Left ventricle myocardium inferior (tissue), 1 donor: ENCODE data around the gene EHBP1L1. TPM values are rescaled to one million over a fixed set of nuclear protein-coding genes. Genes with fewer than 3 reads are reported as not detected.

Source experiments
- DNase-seq: peaks from one replicate; pipeline ENCODE4 v3.0.0-alpha.2; 2020
- H3K27ac ChIP-seq: fragments of 200-600 bp; replicated peaks from 2 replicates; pipeline ENCODE4 v1.8.0; 2021
- H3K27me3 ChIP-seq: fragments of 200-600 bp; 2 replicates; pipeline ENCODE4 v1.8.0; 2021; ENCODE audit warnings: low read depth
- H3K36me3 ChIP-seq: fragments of 200-600 bp; 2 replicates; pipeline ENCODE4 v1.8.0; 2021
- H3K4me1 ChIP-seq: fragments of 200-600 bp; 2 replicates; pipeline ENCODE4 v1.8.0; 2021
- H3K4me3 ChIP-seq: fragments of 200-600 bp; 2 replicates; pipeline ENCODE4 v1.8.0; 2021; ENCODE audit warnings: mild to moderate bottlenecking, moderate library complexity
- H3K9me3 ChIP-seq: fragments of 200-600 bp; replicated peaks from 2 replicates; pipeline ENCODE4 v1.8.0; 2021
- intact Hi-C: fragments of 100-400 bp; cut with micrococcal nuclease; formaldehyde crosslinking; loops from one replicate; pipeline ENCODE4 v1.11.0; 2022
- total RNA-seq: library from RNA; stranded (reverse); fragmentation: NEBNext Ultra II Directional; extraction: Animal tissue kit (Norgen Biotek cat#: 25700); gene quantifications from one replicate; pipeline ENCODE4 v1.2.1, GENCODE V29; 2021
- TF ChIP-seq, protein P1 (sequence below): fragments of 200-600 bp; IDR thresholded peaks from 2 replicates; pipeline ENCODE4 v1.8.0; 2021; ENCODE audit warnings: antibody characterized with exemption, mild to moderate bottlenecking, borderline replicate concordance
- donor health status: DM: no; HTN: yes; CAD: no; lungs with severe emphysema.

The EHBP1L1 gene
- total RNA-seq, 1 donor from 2014 or later, result 69.5 TPM

DNA sequence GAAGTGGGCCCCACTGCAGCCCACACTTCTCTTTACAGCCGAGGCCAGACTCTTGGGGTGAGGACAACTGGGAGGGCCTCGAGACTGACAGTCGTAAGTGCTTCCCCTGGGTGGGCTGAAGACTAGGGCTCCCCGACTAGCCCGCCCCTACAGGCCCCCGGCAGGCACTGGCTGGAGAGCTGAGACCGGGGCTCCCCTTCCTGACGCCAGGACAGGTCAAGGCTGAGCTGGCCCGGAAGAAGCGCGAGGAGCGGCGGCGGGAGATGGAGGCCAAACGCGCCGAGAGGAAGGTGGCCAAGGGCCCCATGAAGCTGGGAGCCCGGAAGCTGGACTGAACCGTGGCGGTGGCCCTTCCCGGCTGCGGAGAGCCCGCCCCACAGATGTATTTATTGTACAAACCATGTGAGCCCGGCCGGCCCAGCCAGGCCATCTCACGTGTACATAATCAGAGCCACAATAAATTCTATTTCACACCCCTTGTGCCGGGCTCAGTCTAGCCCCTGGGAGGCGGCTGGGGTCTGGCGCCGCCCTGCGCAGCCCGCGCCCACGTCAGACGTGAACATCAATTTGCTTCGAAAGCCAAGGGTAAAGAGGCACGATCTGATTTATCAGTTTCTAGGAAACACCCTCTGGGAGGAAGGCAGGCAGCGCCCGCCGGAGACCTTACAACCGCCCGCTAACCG is 37.5 kb upstream of the EHBP1L1 start:
- Histone ChIP-seq H3K4me3 (no peak overlapping the region), H3K36me3 (peaks cover 45% of the 10 kb centered on the region), H3K9me3 (no peaks in the 10 kb centered on the region), H3K27ac (no peak overlapping the region), H3K4me1 (peaks cover 29% of the 10 kb centered on the region), H3K27me3 (no peaks in the 10 kb centered on the region)
- no peak for DNase-seq
- intact Hi-C loops, result loop anchor here (10.0 kb wide), 1 partner anchor 56 kb away; the partner anchor contains the start of gene KCNK7
- TF ChIP-seq, protein P1, sequence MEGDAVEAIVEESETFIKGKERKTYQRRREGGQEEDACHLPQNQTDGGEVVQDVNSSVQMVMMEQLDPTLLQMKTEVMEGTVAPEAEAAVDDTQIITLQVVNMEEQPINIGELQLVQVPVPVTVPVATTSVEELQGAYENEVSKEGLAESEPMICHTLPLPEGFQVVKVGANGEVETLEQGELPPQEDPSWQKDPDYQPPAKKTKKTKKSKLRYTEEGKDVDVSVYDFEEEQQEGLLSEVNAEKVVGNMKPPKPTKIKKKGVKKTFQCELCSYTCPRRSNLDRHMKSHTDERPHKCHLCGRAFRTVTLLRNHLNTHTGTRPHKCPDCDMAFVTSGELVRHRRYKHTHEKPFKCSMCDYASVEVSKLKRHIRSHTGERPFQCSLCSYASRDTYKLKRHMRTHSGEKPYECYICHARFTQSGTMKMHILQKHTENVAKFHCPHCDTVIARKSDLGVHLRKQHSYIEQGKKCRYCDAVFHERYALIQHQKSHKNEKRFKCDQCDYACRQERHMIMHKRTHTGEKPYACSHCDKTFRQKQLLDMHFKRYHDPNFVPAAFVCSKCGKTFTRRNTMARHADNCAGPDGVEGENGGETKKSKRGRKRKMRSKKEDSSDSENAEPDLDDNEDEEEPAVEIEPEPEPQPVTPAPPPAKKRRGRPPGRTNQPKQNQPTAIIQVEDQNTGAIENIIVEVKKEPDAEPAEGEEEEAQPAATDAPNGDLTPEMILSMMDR, result no peak

DNA sequence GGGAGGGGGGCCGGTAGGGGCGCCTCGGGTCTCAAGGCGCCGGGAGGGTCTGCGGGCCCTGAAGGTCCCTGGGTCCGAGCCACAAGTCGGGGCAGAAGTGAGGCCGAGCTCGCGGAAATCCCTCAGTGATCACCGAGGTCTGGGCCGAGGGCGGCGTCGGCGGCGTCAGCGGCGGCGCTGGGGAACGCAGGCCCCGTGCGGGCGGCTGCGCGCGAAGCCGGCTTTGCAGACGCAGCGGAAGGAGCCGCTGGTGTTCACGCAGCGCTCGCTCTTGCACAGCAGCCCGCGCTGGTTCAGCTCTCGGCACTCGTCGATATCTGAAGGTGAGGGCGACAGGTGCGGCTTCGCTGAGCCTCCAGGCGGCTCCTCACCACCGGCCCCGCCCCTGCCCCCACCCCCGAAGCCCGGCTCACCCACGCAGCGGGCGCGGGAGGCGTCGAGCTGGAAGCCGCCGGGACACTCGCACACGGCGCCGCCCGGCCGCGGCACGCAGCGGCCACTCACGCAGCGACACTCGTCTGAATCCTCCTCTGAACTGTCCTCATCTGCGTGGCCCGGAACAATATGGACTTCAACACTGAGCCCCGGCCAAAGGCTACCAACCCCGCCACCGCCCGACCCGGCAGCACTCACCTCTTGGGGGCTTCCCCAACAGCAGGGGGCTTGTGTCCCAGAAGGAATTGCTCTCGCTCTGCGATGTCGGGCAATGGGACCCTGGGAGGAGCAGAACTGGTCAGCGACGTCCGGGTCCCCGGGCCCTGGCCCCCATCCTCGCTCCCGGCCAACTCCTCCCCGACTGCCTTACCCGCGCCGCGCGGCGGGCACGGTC is 36.7 kb upstream of the EHBP1L1 start:
- Histone ChIP-seq H3K4me3 (peak overlapping the region; percentile 65), H3K36me3 (peaks cover 38% of the 10 kb centered on the region)
- DNase-seq, result no peak

DNA sequence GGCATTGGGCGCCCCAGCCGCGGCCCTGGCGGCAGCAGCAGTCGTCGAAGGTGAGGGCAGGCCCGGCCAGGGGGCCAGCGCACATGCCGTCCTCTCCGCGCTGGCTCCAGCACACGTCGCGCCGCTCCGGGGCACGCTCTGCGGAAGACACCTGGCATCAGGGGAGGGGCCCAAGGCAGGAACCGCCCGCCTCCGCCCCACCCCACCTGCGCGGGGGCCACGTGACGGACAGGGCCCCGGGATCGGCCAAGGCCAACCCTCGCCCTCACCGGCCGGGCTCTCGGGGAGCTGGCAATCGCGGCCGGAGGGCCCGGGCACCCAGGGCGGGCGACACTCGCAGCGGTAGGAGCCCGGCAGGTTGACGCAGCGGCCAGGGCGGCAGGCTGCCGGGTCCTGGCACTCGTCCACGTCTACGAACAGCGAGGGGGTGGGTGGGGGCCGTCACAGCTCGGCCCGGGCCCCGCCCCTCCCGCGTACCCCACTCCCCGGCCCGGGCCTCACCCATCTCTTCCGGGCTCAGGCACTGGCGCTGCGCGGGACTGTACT is 36.0 kb upstream of the EHBP1L1 start:
- intact Hi-C loops, result loop anchor here (10.0 kb wide), 1 partner anchor 55 kb away; the partner anchor contains the start of gene KCNK7
- Histone ChIP-seq H3K27ac (peak overlapping the region; percentile 94), H3K36me3 (peaks cover 36% of the 10 kb centered on the region), H3K4me1 (peaks cover 29% of the 10 kb centered on the region), H3K4me3 (peak overlapping the region; percentile 65), H3K27me3 (no peaks in the 10 kb centered on the region), H3K9me3 (no peaks in the 10 kb centered on the region)
- DNase-seq, result no peak
- TF ChIP-seq, protein P1, result no peak

More for the DNA sequence above, 36.7 kb upstream of the EHBP1L1 start:
- intact Hi-C loops, result loop anchor here (10.0 kb wide), 1 partner anchor 56 kb away; the partner anchor contains the start of gene KCNK7
- Histone ChIP-seq H3K27ac (peak overlapping the region; percentile 94), H3K4me1 (peaks cover 29% of the 10 kb centered on the region), H3K9me3 (no peaks in the 10 kb centered on the region), H3K27me3 (no peaks in the 10 kb centered on the region)
- TF ChIP-seq, protein P1, result no peak

DNA sequence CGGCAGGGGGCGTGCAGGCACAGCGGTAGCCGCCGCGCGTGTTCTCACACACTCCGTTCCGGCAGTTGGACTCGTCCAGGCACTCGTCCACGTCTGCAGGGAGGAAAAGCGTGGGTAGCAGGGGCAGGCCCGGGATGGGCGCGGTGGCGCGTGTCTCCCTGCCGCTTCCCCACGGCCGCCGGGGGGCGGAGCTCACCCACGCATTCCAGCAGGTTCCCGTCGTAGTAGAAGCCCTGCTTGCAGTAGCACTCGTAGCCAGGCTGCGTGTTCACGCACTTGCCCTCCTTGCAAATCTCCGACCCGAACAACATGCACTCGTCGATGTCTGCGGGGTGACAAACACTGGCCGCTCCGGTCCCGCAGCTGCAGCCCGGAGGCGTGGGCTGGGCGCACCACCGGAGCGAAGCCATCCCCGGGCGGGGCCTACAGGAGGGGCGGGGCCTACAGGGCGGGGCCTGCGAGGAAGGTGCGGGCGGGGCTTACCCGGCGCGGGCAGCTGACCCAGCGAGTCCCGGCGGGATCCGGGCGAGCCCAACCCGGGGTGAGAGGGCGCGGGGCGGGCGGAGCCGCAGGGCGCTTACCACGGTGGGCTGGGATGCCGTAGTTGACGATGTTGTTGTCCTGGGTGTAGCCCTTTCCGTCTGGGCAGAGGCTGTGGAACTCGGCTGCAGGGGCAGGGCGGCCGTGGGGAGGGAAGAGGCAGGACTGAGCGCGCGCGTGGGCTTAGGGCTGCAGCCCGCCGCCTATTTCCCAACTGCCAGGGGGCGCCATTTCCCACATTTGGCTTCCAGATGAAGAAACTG is 35.4 kb upstream of the EHBP1L1 start:
- no peaks in the 10 kb centered on the region for H3K27me3 ChIP-seq
- no peaks in the 10 kb centered on the region for H3K9me3 ChIP-seq
- H3K4me1 ChIP-seq, result peaks cover 29% of the 10 kb centered on the region
- intact Hi-C loops, result no loop called here
- TF ChIP-seq, protein P1, result peak; percentile 88
- peak overlapping the region; percentile 94 for H3K27ac ChIP-seq
- DNase-seq, result peak; percentile 93
- peak overlapping the region; percentile 65 for H3K4me3 ChIP-seq
- H3K36me3 ChIP-seq, result peaks cover 35% of the 10 kb centered on the region
